ENCODE data around the gene SEC14L5.

The SEC14L5 gene

DNA sequence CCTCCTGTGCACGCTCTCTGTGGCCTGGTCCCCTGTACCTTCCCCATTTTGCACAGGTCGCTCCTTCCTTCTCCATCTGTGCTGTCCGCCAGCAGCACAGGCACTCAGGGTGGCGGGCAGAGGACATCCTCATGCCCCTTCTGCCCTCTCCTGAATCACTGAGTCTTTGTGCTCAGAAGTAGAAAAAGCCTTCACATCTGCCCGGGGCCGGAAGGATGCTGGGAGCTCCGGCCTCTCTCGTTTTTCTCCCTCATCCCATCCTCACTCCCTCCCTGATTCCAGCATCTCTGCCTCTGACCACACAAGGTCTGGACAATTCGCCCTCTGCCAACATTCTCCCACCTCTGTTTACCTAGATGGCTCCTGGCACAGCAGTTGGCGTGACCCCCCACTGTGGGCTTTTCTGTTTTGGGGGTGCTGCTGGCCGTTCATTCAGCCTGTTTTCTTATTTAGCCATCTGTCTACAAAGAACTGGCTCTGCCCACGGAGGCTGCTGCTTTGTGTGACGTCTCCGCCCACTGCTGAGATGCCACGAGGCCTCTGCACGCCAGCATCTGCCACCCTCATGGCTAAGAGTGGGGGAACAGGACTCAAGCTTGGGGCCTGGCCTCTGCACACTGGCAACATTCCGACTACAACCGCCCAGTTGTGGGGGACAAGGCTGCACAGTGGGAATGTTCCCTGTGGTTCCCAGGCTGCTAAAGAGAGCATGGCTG is 36.7 kb downstream of the SEC14L5 start:
- no peaks in the 10 kb centered on the region for H3K9me3 ChIP-seq (ENCODE audit: low read length)
- H3K27ac ChIP-seq (ENCODE audit: low read depth, low read length, poor library complexity, severe bottlenecking): no peak overlapping the region
- no peak overlapping the region for H2AFZ ChIP-seq (ENCODE audit: low read length)
- TF ChIP-seq, protein P1, sequence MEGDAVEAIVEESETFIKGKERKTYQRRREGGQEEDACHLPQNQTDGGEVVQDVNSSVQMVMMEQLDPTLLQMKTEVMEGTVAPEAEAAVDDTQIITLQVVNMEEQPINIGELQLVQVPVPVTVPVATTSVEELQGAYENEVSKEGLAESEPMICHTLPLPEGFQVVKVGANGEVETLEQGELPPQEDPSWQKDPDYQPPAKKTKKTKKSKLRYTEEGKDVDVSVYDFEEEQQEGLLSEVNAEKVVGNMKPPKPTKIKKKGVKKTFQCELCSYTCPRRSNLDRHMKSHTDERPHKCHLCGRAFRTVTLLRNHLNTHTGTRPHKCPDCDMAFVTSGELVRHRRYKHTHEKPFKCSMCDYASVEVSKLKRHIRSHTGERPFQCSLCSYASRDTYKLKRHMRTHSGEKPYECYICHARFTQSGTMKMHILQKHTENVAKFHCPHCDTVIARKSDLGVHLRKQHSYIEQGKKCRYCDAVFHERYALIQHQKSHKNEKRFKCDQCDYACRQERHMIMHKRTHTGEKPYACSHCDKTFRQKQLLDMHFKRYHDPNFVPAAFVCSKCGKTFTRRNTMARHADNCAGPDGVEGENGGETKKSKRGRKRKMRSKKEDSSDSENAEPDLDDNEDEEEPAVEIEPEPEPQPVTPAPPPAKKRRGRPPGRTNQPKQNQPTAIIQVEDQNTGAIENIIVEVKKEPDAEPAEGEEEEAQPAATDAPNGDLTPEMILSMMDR (IDR thresholded peaks at IDR 0.05; ENCODE audit: low read length): no peak
- no peak for TF ChIP-seq EZH2 (IDR thresholded peaks at IDR 0.05; ENCODE audit: borderline replicate concordance, low read length)
- H3F3A ChIP-seq (ENCODE audit: insufficient read depth, low read length): no peaks in the 10 kb centered on the region
- H4K20me1 ChIP-seq (ENCODE audit: insufficient read depth, low read length): no peaks in the 10 kb centered on the region
- no peak overlapping the region for H3K9ac ChIP-seq (ENCODE audit: low read length)
- 0 out of 2 replicates have a peak, but pooled peaks cover 4% of the 10 kb centered on the region for H3K27me3 ChIP-seq (ENCODE audit: insufficient read depth, low read length)
- H3K4me3 ChIP-seq (ENCODE audit: low read depth, low read length, poor library complexity, severe bottlenecking): no peak overlapping the region
- H3K4me2 ChIP-seq (ENCODE audit: low read length): no peak overlapping the region
- H3K79me2 ChIP-seq (ENCODE audit: insufficient read depth, low read length): no peaks in the 10 kb centered on the region
- no peaks in the 10 kb centered on the region for H3K9me2 ChIP-seq (ENCODE audit: low read depth, low read length)
- no peaks in the 10 kb centered on the region for H3K36me3 ChIP-seq (ENCODE audit: insufficient read depth, low read length)
- no peaks in the 10 kb centered on the region for H3K4me1 ChIP-seq (ENCODE audit: insufficient read depth, low read length, severe bottlenecking)

DNA sequence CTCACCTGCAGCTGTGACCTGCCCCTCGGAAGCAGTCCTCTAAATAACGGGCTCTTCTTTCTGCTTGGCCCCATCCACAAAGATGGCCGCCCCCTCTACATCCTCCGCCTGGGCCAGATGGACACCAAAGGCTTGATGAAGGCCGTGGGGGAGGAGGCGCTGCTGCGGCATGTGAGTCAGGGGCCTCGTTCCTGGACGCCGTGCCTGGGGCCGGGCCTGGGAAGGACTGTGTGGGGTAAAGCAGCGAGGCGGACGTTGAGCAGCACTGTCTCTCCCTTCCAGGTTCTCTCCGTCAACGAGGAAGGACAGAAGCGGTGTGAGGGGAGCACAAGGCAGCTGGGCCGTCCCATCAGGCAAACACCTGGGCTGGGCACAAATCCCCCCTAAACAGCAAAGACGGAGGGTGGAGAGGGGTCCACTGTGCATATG is 42.5 kb downstream of the SEC14L5 start:
- Histone ChIP-seq H3K27me3 (ENCODE audit: insufficient read depth, low read length) (0 out of 2 replicates have a peak, but pooled peaks cover 4% of the 10 kb centered on the region), H3K79me2 (ENCODE audit: insufficient read depth, low read length) (no peaks in the 10 kb centered on the region), H3K9me2 (ENCODE audit: low read depth, low read length) (no peaks in the 10 kb centered on the region), H4K20me1 (ENCODE audit: insufficient read depth, low read length) (no peaks in the 10 kb centered on the region), H2AFZ (ENCODE audit: low read length) (no peak overlapping the region), H3K36me3 (ENCODE audit: insufficient read depth, low read length) (no peaks in the 10 kb centered on the region), H3K27ac (ENCODE audit: low read depth, low read length, poor library complexity, severe bottlenecking) (no peak overlapping the region), H3F3A (ENCODE audit: insufficient read depth, low read length) (no peaks in the 10 kb centered on the region), H3K4me2 (ENCODE audit: low read length) (no peak overlapping the region), H3K9ac (ENCODE audit: low read length) (no peak overlapping the region), H3K4me3 (ENCODE audit: low read depth, low read length, poor library complexity, severe bottlenecking) (no peak overlapping the region), H3K9me3 (ENCODE audit: low read length) (no peaks in the 10 kb centered on the region), H3K4me1 (ENCODE audit: insufficient read depth, low read length, severe bottlenecking) (no peaks in the 10 kb centered on the region)
- TF ChIP-seq EZH2 (IDR thresholded peaks at IDR 0.05; ENCODE audit: borderline replicate concordance, low read length): no peak
- TF ChIP-seq, protein P1 (IDR thresholded peaks at IDR 0.05; ENCODE audit: low read length): no peak

DNA sequence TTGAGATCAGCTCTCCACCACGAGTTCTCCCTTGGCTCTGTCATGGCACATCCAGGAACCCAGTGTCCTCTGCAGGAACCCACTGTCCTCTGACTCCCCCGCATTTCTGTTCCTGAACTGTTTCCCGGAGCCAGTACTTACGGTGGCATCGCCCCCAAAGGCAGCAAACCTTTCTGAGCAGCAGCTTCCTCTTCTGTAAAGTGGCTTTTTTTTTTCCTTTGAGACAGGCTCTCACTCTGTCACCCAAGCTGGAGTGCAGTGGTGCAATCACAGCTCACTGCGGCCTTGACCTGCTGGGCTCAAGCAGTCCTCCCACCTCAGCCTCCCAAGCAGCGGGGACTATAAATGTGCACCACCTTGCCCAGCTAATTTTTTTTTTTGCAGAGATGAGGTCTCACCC is 43.4 kb downstream of the SEC14L5 start:
- H4K20me1 ChIP-seq (ENCODE audit: insufficient read depth, low read length): no peaks in the 10 kb centered on the region
- no peaks in the 10 kb centered on the region for H3K4me1 ChIP-seq (ENCODE audit: insufficient read depth, low read length, severe bottlenecking)
- no peak overlapping the region for H3K27ac ChIP-seq (ENCODE audit: low read depth, low read length, poor library complexity, severe bottlenecking)
- no peak overlapping the region for H2AFZ ChIP-seq (ENCODE audit: low read length)
- no peak overlapping the region for H3K4me2 ChIP-seq (ENCODE audit: low read length)
- H3K27me3 ChIP-seq (ENCODE audit: insufficient read depth, low read length): 0 out of 2 replicates have a peak, but pooled peaks cover 4% of the 10 kb centered on the region
- no peaks in the 10 kb centered on the region for H3K79me2 ChIP-seq (ENCODE audit: insufficient read depth, low read length)
- H3K9ac ChIP-seq (ENCODE audit: low read length): no peak overlapping the region
- no peaks in the 10 kb centered on the region for H3K36me3 ChIP-seq (ENCODE audit: insufficient read depth, low read length)
- H3K4me3 ChIP-seq (ENCODE audit: low read depth, low read length, poor library complexity, severe bottlenecking): no peak overlapping the region
- TF ChIP-seq EZH2 (IDR thresholded peaks at IDR 0.05; ENCODE audit: borderline replicate concordance, low read length): no peak
- TF ChIP-seq, protein P1 (IDR thresholded peaks at IDR 0.05; ENCODE audit: low read length): no peak
- no peaks in the 10 kb centered on the region for H3K9me2 ChIP-seq (ENCODE audit: low read depth, low read length)
- H3K9me3 ChIP-seq (ENCODE audit: low read length): no peaks in the 10 kb centered on the region
- H3F3A ChIP-seq (ENCODE audit: insufficient read depth, low read length): no peaks in the 10 kb centered on the region
